ENCODE results near the gene ZACN. TPM values are rescaled to one million over a fixed set of nuclear protein-coding genes. Genes with fewer than 3 reads are reported as not detected.

ZACN gene
- polyA plus RNA-seq, 2 of the 4 experiments (the other 2 are of a cell fraction): 0.12 to 0.30 TPM

DNA sequence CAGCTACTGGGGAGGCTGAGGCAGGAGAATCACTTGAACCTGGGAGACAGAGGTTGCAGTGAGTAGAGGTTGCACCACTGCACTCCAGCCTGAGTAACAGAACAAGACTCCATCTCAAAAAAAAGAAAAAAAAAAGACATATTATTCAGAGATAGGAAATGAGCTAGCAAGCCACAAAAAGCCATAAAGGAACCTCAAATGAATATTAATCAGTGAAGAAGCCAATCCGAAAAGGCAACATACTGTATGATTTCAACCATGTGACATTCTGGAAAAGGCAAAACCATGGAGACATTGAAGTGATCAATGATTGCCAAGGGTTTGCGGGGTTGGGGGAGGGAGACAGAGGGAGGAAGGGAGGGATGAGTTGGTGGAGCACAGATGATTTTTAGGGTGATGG, 33.0 kb downstream of the ZACN start:
- H3K27ac ChIP-seq: no peak overlapping the region
- H3K9me3 ChIP-seq: no peaks in the 10 kb centered on the region
- 77% methylated on average over 2 of the region's 2 CpGs for WGBS (ENCODE audit: missing lambda C conversion rate)
- ATAC-seq (no peak), FAIRE-seq (no peak), DNase-seq (ENCODE audit: low read depth in 1 of 2, low spot score in 1 of 2) (no peak)
- no peak overlapping the region for H3K4me2 ChIP-seq
- H3K4me1 ChIP-seq: no peaks in the 10 kb centered on the region
- H3K4me3 ChIP-seq: no peak overlapping the region
- TF ChIP-seq RARB (CRISPR knock-in tag; IDR thresholded peaks at IDR 0.05) (no peak), NFE2L2 (conservative IDR thresholded peaks at IDR 0.05; ENCODE audit: low read length) (no peak), NPAS2 (CRISPR knock-in tag; IDR thresholded peaks at IDR 0.05; ENCODE audit: borderline replicate concordance) (no peak), HMGXB4 (CRISPR knock-in tag; IDR thresholded peaks at IDR 0.05; ENCODE audit: borderline replicate concordance) (no peak), ZC3H11A (IDR thresholded peaks at IDR 0.05) (no peak), PHF8 (IDR thresholded peaks at IDR 0.05; ENCODE audit: borderline replicate concordance, low read depth) (no peak), CHD4 (IDR thresholded peaks at IDR 0.05; ENCODE audit: borderline replicate concordance) (no peak), RCOR1 (IDR thresholded peaks at IDR 0.05; ENCODE audit: low read depth, low read length) (no peak), HOXB5 (CRISPR knock-in tag; IDR thresholded peaks at IDR 0.05) (no peak), RAD21 (conservative IDR thresholded peaks at IDR 0.05 in 1 of 2, IDR thresholded peaks at IDR 0.05 in 1 of 2) (no peak)
- ChIA-PET POLR2A (no interaction called here), CTCF (interaction anchor here (0.6 to 38.7 kb wide), 7 partner anchors 7 to 187 kb away, joined by 3 to 755 read pairs (median 4); partner anchors contain the start of gene EXOC7)

DNA sequence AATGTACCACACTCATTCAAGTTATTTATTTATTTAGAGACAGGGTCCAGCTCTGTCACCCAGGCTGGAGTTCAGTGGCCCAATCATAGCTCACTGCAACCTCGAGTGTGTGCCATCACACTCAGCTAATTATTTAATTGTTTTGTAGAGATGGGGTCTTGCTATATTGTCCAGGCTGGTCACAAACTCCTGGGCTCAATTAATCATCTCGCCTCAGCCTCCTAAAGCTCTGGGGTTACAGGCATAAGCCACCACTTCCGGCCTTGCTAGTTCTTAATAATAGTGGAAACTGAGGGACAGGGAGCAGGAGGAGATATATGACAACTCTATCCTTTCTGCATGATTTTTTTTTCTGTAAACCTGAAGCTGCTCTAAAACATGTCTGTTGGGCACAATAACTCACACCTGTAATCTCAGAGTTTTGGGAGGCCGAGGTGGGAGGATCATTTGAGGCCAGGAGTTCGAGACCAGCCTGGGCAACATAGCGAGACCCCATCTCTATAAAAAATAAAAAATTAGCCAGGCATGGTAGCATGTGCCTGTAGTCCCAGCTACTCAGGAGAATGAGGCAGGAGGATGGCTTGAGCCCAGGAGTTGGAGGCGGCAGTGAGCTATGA, 36.3 kb downstream of the ZACN start:
- FAIRE-seq (no peak), ATAC-seq (no peak), DNase-seq (ENCODE audit: low read depth in 1 of 2, low spot score in 1 of 2) (no peak)
- 66% methylated on average over 7 of the region's 7 CpGs for WGBS (ENCODE audit: missing lambda C conversion rate)
- TF ChIP-seq HOXA7 (CRISPR knock-in tag; IDR thresholded peaks at IDR 0.05): no peak
- TF ChIP-seq SMC3 (IDR thresholded peaks at IDR 0.05): no peak
- TF ChIP-seq, protein P1, sequence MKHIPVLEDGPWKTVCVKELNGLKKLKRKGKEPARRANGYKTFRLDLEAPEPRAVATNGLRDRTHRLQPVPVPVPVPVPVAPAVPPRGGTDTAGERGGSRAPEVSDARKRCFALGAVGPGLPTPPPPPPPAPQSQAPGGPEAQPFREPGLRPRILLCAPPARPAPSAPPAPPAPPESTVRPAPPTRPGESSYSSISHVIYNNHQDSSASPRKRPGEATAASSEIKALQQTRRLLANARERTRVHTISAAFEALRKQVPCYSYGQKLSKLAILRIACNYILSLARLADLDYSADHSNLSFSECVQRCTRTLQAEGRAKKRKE (CRISPR knock-in tag; IDR thresholded peaks at IDR 0.05; ENCODE audit: low read depth): no peak
- TF ChIP-seq KDM1A (IDR thresholded peaks at IDR 0.05; ENCODE audit: low read depth): no peak
- no peak for TF ChIP-seq HOXB13 (CRISPR knock-in tag; IDR thresholded peaks at IDR 0.05; ENCODE audit: low read depth)
- no peak for TF ChIP-seq USF2 (IDR thresholded peaks at IDR 0.05)
- no peak for TF ChIP-seq ESRRA (IDR thresholded peaks at IDR 0.05; ENCODE audit: borderline replicate concordance, low read length)
- no peak for TF ChIP-seq ZNF302 (CRISPR knock-in tag; IDR thresholded peaks at IDR 0.05)
- TF ChIP-seq BCL3 (IDR thresholded peaks at IDR 0.05): no peak
- no peak for TF ChIP-seq EHF (CRISPR knock-in tag; IDR thresholded peaks at IDR 0.05)
- no peak for TF ChIP-seq ZC3H11A (IDR thresholded peaks at IDR 0.05)
- no peak for TF ChIP-seq RFX5 (IDR thresholded peaks at IDR 0.05)
- TF ChIP-seq HMGXB4 (CRISPR knock-in tag; IDR thresholded peaks at IDR 0.05; ENCODE audit: borderline replicate concordance): no peak
- no peak for TF ChIP-seq NFE2L2 (conservative IDR thresholded peaks at IDR 0.05; ENCODE audit: low read length)
- TF ChIP-seq HEYL (CRISPR knock-in tag; IDR thresholded peaks at IDR 0.05): no peak
- ChIA-PET POLR2A (interaction anchor here (1.0 kb wide), 1 partner anchor 11 kb away, joined by 3 read pairs; the partner anchor contains the start of gene EXOC7), CTCF (interaction anchor here (0.6 to 38.7 kb wide), 8 partner anchors 8 to 282 kb away, joined by 3 to 755 read pairs (median 3); partner anchors contain the start of gene EXOC7)
- Histone ChIP-seq H3K4me3 (no peak overlapping the region), H3K4me2 (no peak overlapping the region), H3K4me1 (no peaks in the 10 kb centered on the region), H3K27ac (no peak overlapping the region), H3K9me3 (no peaks in the 10 kb centered on the region)
